Osteocyte (in vitro differentiated cells): Measurements from ENCODE around the gene NTPCR. TPM values are rescaled to one million over a fixed set of nuclear protein-coding genes. Genes with fewer than 3 reads are reported as not detected.

Experiments used
- DNase-seq: peaks from one replicate; pipeline ENCODE4 v3.0.0; 2021; ENCODE audit warnings: mixed read lengths; ENCODE audit not compliant: unreplicated experiment; ENCODE audit errors: extremely low spot score
- H3K27ac Mint-ChIP-seq: one replicate; pipeline ENCODE4 v1.8.0; 2021; ENCODE audit warnings: mild to moderate bottlenecking, mixed read lengths; ENCODE audit not compliant: unreplicated experiment
- H3K27me3 Mint-ChIP-seq: one replicate; pipeline ENCODE4 v1.8.0; 2021; ENCODE audit warnings: mixed read lengths; ENCODE audit not compliant: unreplicated experiment
- H3K36me3 Mint-ChIP-seq: one replicate; pipeline ENCODE4 v1.8.0; 2021; ENCODE audit warnings: mixed read lengths; ENCODE audit not compliant: unreplicated experiment
- H3K4me1 Mint-ChIP-seq: one replicate; pipeline ENCODE4 v1.8.0; 2021; ENCODE audit warnings: mixed read lengths; ENCODE audit not compliant: unreplicated experiment
- H3K4me3 Mint-ChIP-seq: one replicate; pipeline ENCODE4 v1.8.0; 2021; ENCODE audit warnings: mild to moderate bottlenecking, moderate library complexity, mixed read lengths; ENCODE audit not compliant: unreplicated experiment
- H3K9me3 Mint-ChIP-seq: one replicate; pipeline ENCODE4 v1.8.0; 2021; ENCODE audit warnings: mixed read lengths; ENCODE audit not compliant: unreplicated experiment
- long read RNA-seq: library from polyadenylated mRNA; unstranded; transcript quantifications from one replicate; pipeline ENCODE4 v2.0.0, GENCODE V29; 2021
- total RNA-seq: library from RNA; stranded (reverse); gene quantifications from 2 replicates; pipeline ENCODE4 v1.2.1, GENCODE V29; 2021
- TF ChIP-seq, protein P1 (sequence below): fragments of 200-600 bp; sonication (generic); IDR thresholded peaks from 2 replicates; pipeline ENCODE4 v1.5.0; 2021; ENCODE audit warnings: antibody characterized with exemption, mild to moderate bottlenecking, moderate library complexity

NTPCR gene, protein sequence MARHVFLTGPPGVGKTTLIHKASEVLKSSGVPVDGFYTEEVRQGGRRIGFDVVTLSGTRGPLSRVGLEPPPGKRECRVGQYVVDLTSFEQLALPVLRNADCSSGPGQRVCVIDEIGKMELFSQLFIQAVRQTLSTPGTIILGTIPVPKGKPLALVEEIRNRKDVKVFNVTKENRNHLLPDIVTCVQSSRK
- total RNA-seq = 28.3 and 29.6 TPM in 2 replicates
- long read RNA-seq, full-length matches to known transcripts = 41 of 44 reads
- long read RNA-seq, partial matches to known transcripts = 0 of 44 reads
- long read RNA-seq, other reads (novel, unspliced or antisense) = 3 of 44 reads

DNA sequence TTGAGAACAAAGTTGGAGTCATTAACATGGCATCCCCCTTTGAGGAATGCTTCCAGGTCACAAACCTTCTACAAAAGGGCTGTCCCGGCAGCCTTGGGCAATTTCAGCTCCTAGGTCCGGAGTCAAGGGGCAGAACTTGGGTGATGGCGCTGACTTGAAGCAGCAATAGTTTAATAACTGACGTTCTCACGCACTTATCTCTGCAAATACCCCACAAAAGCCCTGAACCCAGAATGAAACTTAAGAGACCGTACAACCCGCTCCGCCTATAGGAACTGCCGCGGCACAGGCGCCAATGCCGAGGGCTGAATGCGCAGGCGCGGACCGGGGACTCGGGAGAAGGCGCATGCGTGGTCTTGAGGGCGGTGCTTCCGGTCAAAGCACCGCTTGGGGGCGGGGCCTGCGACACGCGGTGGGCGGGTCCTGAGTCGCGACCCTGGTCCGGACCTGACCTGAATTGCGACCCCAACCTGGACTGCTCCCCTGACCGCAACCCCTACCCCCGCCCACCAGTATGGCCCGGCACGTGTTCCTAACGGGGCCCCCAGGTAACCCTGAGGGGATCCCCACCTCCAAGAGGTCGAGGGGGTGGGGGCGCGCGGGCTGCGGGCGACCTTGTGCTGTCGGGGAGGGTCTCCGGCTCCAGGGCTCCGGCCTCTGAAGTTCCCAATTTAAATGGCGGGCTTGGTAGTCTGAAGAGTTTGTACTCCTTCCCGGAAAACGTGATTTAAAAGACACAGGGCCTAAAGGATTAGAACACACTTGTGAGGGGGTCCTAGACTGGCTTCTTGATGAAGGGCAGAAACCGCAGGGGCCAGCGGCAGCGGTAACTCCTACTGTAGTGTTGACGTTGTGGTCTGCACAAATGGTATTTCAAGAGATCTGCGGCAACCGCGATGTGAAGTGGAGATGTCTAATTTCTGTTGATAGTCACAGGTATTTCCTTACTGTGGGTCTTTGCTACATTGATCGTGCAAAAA, at the start of gene NTPCR:
Gene NTPCR (plus strand): TSS at position 415 of the 980 bp plus-strand sequence. CDS start 100 bp downstream, at position 515.
- H3K36me3 Mint-ChIP-seq = peaks cover 1% of the 10 kb centered on the region
- no peaks in the 10 kb centered on the region for H3K27me3 Mint-ChIP-seq
- H3K4me3 Mint-ChIP-seq = peak within 1 kb of the TSS; percentile 94
- peaks cover 3% of the 10 kb centered on the region for H3K9me3 Mint-ChIP-seq
- H3K4me1 Mint-ChIP-seq = peaks cover 30% of the 10 kb centered on the region
- DNase-seq = peak; percentile 99
- H3K27ac Mint-ChIP-seq = peak within 1 kb of the TSS; percentile 89
- TF ChIP-seq, protein P1, sequence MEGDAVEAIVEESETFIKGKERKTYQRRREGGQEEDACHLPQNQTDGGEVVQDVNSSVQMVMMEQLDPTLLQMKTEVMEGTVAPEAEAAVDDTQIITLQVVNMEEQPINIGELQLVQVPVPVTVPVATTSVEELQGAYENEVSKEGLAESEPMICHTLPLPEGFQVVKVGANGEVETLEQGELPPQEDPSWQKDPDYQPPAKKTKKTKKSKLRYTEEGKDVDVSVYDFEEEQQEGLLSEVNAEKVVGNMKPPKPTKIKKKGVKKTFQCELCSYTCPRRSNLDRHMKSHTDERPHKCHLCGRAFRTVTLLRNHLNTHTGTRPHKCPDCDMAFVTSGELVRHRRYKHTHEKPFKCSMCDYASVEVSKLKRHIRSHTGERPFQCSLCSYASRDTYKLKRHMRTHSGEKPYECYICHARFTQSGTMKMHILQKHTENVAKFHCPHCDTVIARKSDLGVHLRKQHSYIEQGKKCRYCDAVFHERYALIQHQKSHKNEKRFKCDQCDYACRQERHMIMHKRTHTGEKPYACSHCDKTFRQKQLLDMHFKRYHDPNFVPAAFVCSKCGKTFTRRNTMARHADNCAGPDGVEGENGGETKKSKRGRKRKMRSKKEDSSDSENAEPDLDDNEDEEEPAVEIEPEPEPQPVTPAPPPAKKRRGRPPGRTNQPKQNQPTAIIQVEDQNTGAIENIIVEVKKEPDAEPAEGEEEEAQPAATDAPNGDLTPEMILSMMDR = peak; percentile 32

DNA sequence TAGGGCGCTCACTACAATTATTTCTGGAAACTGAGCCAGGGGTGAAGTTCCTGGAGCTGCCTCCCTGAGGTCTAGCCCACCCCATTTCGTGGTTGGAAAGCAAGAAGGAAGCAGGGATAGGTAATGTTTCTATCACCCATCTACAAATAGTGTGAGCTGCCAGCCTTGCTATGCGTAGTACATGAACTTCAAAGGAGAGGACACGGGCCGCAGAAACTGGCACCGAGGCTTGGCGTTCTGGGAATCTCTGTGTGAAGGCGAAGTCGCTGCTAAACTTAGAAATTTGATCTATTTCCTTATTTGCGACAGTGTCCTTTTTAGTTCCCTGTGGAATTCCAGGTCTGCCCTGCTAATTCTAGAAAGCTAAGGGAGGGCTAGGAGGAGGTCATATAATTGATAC, 49.6 kb upstream of the NTPCR start:
- DNase-seq = no peak
- Mint-ChIP-seq H3K9me3 (no peaks in the 10 kb centered on the region), H3K27me3 (peaks cover 23% of the 10 kb centered on the region), H3K4me3 (no peak overlapping the region), H3K27ac (no peak overlapping the region), H3K4me1 (peaks cover 6% of the 10 kb centered on the region), H3K36me3 (no peaks in the 10 kb centered on the region)
- TF ChIP-seq, protein P1 = no peak

DNA sequence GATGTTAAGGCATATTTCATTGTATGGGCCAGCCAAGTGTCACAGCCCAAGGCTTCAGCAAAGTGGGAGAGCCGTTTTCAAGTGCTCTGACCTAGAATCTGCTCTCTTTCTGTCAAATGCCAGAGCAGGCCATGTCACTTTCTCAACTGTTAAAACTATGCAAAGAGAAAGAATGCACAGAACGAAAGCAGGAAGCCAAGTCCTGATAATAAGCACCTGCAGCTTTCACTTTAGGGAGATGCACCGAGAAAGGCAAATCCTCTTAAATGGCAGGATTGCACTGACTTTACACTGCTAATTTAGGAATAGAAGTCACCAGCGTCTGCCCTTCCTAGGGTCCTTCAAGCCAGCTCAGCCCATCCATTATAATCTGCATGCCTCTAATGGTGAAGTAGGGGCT, 49.2 kb upstream of the NTPCR start:
- Mint-ChIP-seq H3K9me3 (no peaks in the 10 kb centered on the region), H3K27me3 (peaks cover 24% of the 10 kb centered on the region), H3K4me3 (no peak overlapping the region), H3K27ac (no peak overlapping the region), H3K4me1 (peaks cover 6% of the 10 kb centered on the region), H3K36me3 (no peaks in the 10 kb centered on the region)
- TF ChIP-seq, protein P1 = no peak
- no peak for DNase-seq

DNA sequence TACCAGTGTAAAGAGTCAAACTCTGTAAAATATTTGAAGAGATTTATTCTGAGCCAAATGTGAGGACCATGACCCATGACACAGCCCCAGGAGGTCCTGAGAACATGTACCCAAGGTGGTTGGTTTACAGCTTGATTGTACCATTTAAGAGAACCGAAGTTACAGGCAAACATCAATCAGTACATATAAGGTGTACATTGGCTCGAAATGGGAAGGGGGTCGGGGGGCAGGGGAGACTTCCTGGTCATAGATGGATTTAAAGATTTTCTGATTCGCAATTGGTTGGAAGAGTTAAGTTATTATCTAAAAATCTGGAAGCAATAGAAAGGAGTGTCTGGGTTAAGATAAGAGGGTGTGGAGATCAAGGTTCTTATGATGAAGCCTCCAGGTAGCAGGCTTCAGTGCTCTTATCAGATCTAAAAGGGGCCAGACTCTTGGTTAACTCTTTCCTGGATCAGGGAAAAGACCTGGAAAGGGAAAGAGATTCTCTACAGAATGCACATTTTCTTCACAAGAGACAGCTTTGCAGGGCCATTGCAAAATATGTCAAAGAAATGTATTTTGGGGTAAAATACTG, 47.5 kb upstream of the NTPCR start:
- H3K27me3 Mint-ChIP-seq = peaks cover 33% of the 10 kb centered on the region
- TF ChIP-seq, protein P1 = no peak
- no peaks in the 10 kb centered on the region for H3K9me3 Mint-ChIP-seq
- DNase-seq = no peak
- no peak overlapping the region for H3K27ac Mint-ChIP-seq
- H3K4me3 Mint-ChIP-seq = no peak overlapping the region
- H3K36me3 Mint-ChIP-seq = no peaks in the 10 kb centered on the region
- no peaks in the 10 kb centered on the region for H3K4me1 Mint-ChIP-seq
